WTC11 (cell line): ENCODE results near the gene RFTN1. TPM values are rescaled to one million over a fixed set of nuclear protein-coding genes. Genes with fewer than 3 reads are reported as not detected.

Source experiments
- ATAC-seq: fragments of 200-7000 bp; cut with Tn5 transposase; 2 replicates; pipeline ENCODE4 v1.10.0; 2021; ENCODE audit warnings: mild to moderate bottlenecking, moderate library complexity
- CTCF ChIA-PET: fragments of 300-600 bp; sonication (Branson Sonifier 250); formaldehyde crosslinking; loops from one replicate; lab custom pipeline; 2021; ENCODE audit warnings: antibody characterized with exemption; lab: Charles Lee
- POLR2A ChIA-PET: fragments of 350-600 bp; sonication (Branson Sonifier 250); formaldehyde crosslinking; loops from one replicate; lab custom pipeline; 2021; ENCODE audit warnings: antibody characterized with exemption; lab: Charles Lee
- DNase-seq: peaks from one replicate; pipeline ENCODE4 v3.0.0; 2021; ENCODE audit warnings: low spot score
- H3K27ac Mint-ChIP-seq: 2 replicates; pipeline ENCODE4 v1.8.0; 2021; ENCODE audit warnings: mixed read lengths
- H3K27me3 Mint-ChIP-seq: 2 replicates; pipeline ENCODE4 v1.8.0; 2021; ENCODE audit warnings: low read depth, mild to moderate bottlenecking, moderate library complexity, mixed read lengths
- H3K36me3 Mint-ChIP-seq: 2 replicates; pipeline ENCODE4 v1.8.0; 2021; ENCODE audit warnings: mixed read lengths
- H3K4me1 Mint-ChIP-seq: 2 replicates; pipeline ENCODE4 v1.8.0; 2022; ENCODE audit warnings: mixed read lengths
- H3K4me3 Mint-ChIP-seq: 2 replicates; pipeline ENCODE4 v1.8.0; 2021; ENCODE audit warnings: mild to moderate bottlenecking, moderate library complexity, mixed read lengths
- H3K9me3 Mint-ChIP-seq: 2 replicates; pipeline ENCODE4 v1.8.0; 2021; ENCODE audit warnings: mixed read lengths
- AR ChIP-seq: fragments of 250-450 bp; sonication (Bioruptor Pico); IDR thresholded peaks from 2 replicates; pipeline ENCODE4 v1.9.0; 2021; ENCODE audit warnings: mild to moderate bottlenecking
- CBFB ChIP-seq: sonication (generic); formaldehyde crosslinking; IDR thresholded peaks from 2 replicates; pipeline ENCODE4 v1.8.1; 2022; ENCODE audit warnings: mild to moderate bottlenecking, low read depth, missing genetic modification reagents
- CREM ChIP-seq: sonication (generic); formaldehyde crosslinking; IDR thresholded peaks from 2 replicates; pipeline ENCODE4 v1.8.1; 2022; ENCODE audit warnings: mild to moderate bottlenecking, missing genetic modification reagents, moderate library complexity
- E2F1 ChIP-seq: sonication (generic); formaldehyde crosslinking; IDR thresholded peaks from 2 replicates; pipeline ENCODE4 v1.8.0; 2022; ENCODE audit warnings: mild to moderate bottlenecking, missing genetic modification reagents
- ELF4 ChIP-seq: sonication (generic); formaldehyde crosslinking; IDR thresholded peaks from 2 replicates; pipeline ENCODE4 v1.8.1; 2022; ENCODE audit warnings: low read depth, mild to moderate bottlenecking, moderate library complexity, missing genetic modification reagents
- EMX1 ChIP-seq: fragments of 250-450 bp; sonication (Bioruptor Pico); IDR thresholded peaks from 2 replicates; pipeline ENCODE4 v1.8.0; 2021; ENCODE audit warnings: mild to moderate bottlenecking
- ETV6 ChIP-seq: sonication (generic); formaldehyde crosslinking; IDR thresholded peaks from 2 replicates; pipeline ENCODE4 v1.8.1; 2022; ENCODE audit warnings: mild to moderate bottlenecking, missing genetic modification reagents
- IRF2 ChIP-seq: sonication (generic); formaldehyde crosslinking; IDR thresholded peaks from 2 replicates; pipeline ENCODE4 v1.8.0; 2022; ENCODE audit warnings: low read depth, missing genetic modification reagents, borderline replicate concordance
- JUN ChIP-seq: sonication (generic); formaldehyde crosslinking; IDR thresholded peaks from 2 replicates; pipeline ENCODE4 v1.8.0; 2023; ENCODE audit warnings: mild to moderate bottlenecking, missing genetic modification reagents
- NFATC4 ChIP-seq: fragments of 250-450 bp; sonication (Bioruptor Pico); IDR thresholded peaks from 2 replicates; pipeline ENCODE4 v1.9.0; 2021; ENCODE audit warnings: mild to moderate bottlenecking
- NFE2L1 ChIP-seq: sonication (generic); formaldehyde crosslinking; IDR thresholded peaks from 2 replicates; pipeline ENCODE4 v1.8.1; 2023; ENCODE audit warnings: missing genetic modification reagents
- NFYB ChIP-seq: sonication (generic); formaldehyde crosslinking; conservative IDR thresholded peaks from 2 replicates; pipeline ENCODE4 v1.8.0; 2022; ENCODE audit warnings: low read depth, missing genetic modification reagents
- OVOL2 ChIP-seq: fragments of 250-450 bp; sonication (Bioruptor Pico); IDR thresholded peaks from 2 replicates; pipeline ENCODE4 v1.9.0; 2021; ENCODE audit warnings: mild to moderate bottlenecking, borderline replicate concordance
- PRRX2 ChIP-seq: fragments of 250-450 bp; sonication (Bioruptor Pico); IDR thresholded peaks from 2 replicates; pipeline ENCODE4 v1.8.0; 2021; ENCODE audit warnings: mild to moderate bottlenecking
- SP1 ChIP-seq: sonication (generic); formaldehyde crosslinking; conservative IDR thresholded peaks from 2 replicates; pipeline ENCODE4 v1.8.1; 2022; ENCODE audit warnings: missing genetic modification reagents
- TEAD1 ChIP-seq: sonication (generic); formaldehyde crosslinking; IDR thresholded peaks from 2 replicates; pipeline ENCODE4 v1.8.0; 2022; ENCODE audit warnings: mild to moderate bottlenecking, missing genetic modification reagents
- TEAD4 ChIP-seq: sonication (generic); formaldehyde crosslinking; IDR thresholded peaks from 2 replicates; pipeline ENCODE4 v1.8.0; 2022; ENCODE audit warnings: mild to moderate bottlenecking, missing genetic modification reagents
- ZBTB21 ChIP-seq: sonication (generic); formaldehyde crosslinking; IDR thresholded peaks from 2 replicates; pipeline ENCODE4 v1.8.1; 2023; ENCODE audit warnings: mild to moderate bottlenecking, missing genetic modification reagents, borderline replicate concordance
- ZNF219 ChIP-seq: sonication (generic); formaldehyde crosslinking; IDR thresholded peaks from 2 replicates; pipeline ENCODE4 v1.8.0; 2023; ENCODE audit warnings: missing genetic modification reagents, mild to moderate bottlenecking, borderline replicate concordance
- ZNF232 ChIP-seq: sonication (generic); formaldehyde crosslinking; IDR thresholded peaks from 2 replicates; pipeline ENCODE4 v1.8.0; 2022; ENCODE audit warnings: mild to moderate bottlenecking, missing genetic modification reagents
- ZNF263 ChIP-seq: sonication (generic); formaldehyde crosslinking; IDR thresholded peaks from 2 replicates; pipeline ENCODE4 v1.8.1; 2022; ENCODE audit warnings: low read depth, mild to moderate bottlenecking, moderate library complexity, missing genetic modification reagents
- ZNF281 ChIP-seq: sonication (generic); formaldehyde crosslinking; IDR thresholded peaks from 2 replicates; pipeline ENCODE4 v1.8.0; 2023; ENCODE audit warnings: mild to moderate bottlenecking, missing genetic modification reagents
- ZNF425 ChIP-seq: fragments of 250-450 bp; sonication (Bioruptor Pico); conservative IDR thresholded peaks from 2 replicates; pipeline ENCODE4 v1.9.0; 2021; ENCODE audit warnings: mild to moderate bottlenecking
- ZNF512 ChIP-seq: sonication (generic); formaldehyde crosslinking; IDR thresholded peaks from 2 replicates; pipeline ENCODE4 v1.8.1; 2022; ENCODE audit warnings: missing genetic modification reagents, borderline replicate concordance
- total RNA-seq: library from RNA; stranded (reverse); gene quantifications from 3 replicates; pipeline ENCODE4 v1.2.3, GENCODE V29; 2021
- TF ChIP-seq, protein P1 (sequence below): sonication (generic); formaldehyde crosslinking; IDR thresholded peaks from 2 replicates; pipeline ENCODE4 v1.8.0; 2022; ENCODE audit warnings: mild to moderate bottlenecking, missing genetic modification reagents

The RFTN1 gene
- total RNA-seq, 1 experiment from 2014 or later, result 3.8 TPM

GRCh38 chr3:16481546-16481897 lies 32.0 kb downstream of the RFTN1 start (continued):
- TF ChIP-seq ZNF281 (CRISPR knock-in tag) (no peak), CREM (CRISPR knock-in tag) (no peak), PRRX2 (no peak), ZNF425 (CRISPR knock-in tag) (no peak), TEAD1 (CRISPR knock-in tag) (no peak), ZNF512 (CRISPR knock-in tag) (no peak), ZNF219 (CRISPR knock-in tag) (no peak), EMX1 (no peak)
- TF ChIP-seq, protein P1, sequence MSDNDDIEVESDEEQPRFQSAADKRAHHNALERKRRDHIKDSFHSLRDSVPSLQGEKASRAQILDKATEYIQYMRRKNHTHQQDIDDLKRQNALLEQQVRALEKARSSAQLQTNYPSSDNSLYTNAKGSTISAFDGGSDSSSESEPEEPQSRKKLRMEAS, result no peak

- TF ChIP-seq ZBTB21 (CRISPR knock-in tag) (no peak), OVOL2 (CRISPR knock-in tag) (no peak), ZNF232 (CRISPR knock-in tag) (no peak), JUN (CRISPR knock-in tag) (no peak), IRF2 (no peak), SP1 (CRISPR knock-in tag) (no peak), AR (CRISPR knock-in tag) (no peak), NFYB (CRISPR knock-in tag) (no peak), E2F1 (CRISPR knock-in tag) (no peak), NFATC4 (no peak), ETV6 (CRISPR knock-in tag) (no peak), ZNF263 (CRISPR knock-in tag) (no peak), CBFB (CRISPR knock-in tag) (no peak), CREM (CRISPR knock-in tag) (no peak), TEAD4 (CRISPR knock-in tag) (no peak), NFE2L1 (CRISPR knock-in tag) (no peak), ELF4 (CRISPR knock-in tag) (no peak)
- TF ChIP-seq, protein P1, result no peak
- H3K27me3 Mint-ChIP-seq, result peaks cover 95% of the 10 kb centered on the region
- peaks cover 47% of the 10 kb centered on the region for H3K4me1 Mint-ChIP-seq
- ATAC-seq (no peak), DNase-seq (no peak)
- ChIA-PET POLR2A (no interaction called here), CTCF (no interaction called here)
- peaks cover 4% of the 10 kb centered on the region for H3K36me3 Mint-ChIP-seq
- no peak overlapping the region; the same call in 1 of the 2 replicates for H3K27ac Mint-ChIP-seq
- H3K9me3 Mint-ChIP-seq, result peaks cover 23% of the 10 kb centered on the region
- no peak overlapping the region for H3K4me3 Mint-ChIP-seq
Measured at GRCh38 chr3:16480861-16481545, 32.5 kb downstream of the RFTN1 start.
